HG03060 (cell line): Measurements from ENCODE around the gene CHI3L1.
"Not testable (repeated sequence)": the region's sequence is repeated elsewhere in the genome, so short reads cannot be mapped to it uniquely, and the experiment has no call there.

Experiments used
- ATAC-seq: cut with Tn5 transposase; IDR thresholded peaks from one replicate; pipeline ENCODE4 v1.9.1; 2021; ENCODE audit warnings: low read depth, moderate number of reproducible peaks; ENCODE audit not compliant: unreplicated experiment

CHI3L1 gene

GRCh38 chr1:203186446-203187303, at the start of gene CHI3L1:
Gene CHI3L1 (minus strand): TSS chr1:203186704. CDS start chr1:203186623, 81 bp downstream.
- ATAC-seq = no peak

DNA sequence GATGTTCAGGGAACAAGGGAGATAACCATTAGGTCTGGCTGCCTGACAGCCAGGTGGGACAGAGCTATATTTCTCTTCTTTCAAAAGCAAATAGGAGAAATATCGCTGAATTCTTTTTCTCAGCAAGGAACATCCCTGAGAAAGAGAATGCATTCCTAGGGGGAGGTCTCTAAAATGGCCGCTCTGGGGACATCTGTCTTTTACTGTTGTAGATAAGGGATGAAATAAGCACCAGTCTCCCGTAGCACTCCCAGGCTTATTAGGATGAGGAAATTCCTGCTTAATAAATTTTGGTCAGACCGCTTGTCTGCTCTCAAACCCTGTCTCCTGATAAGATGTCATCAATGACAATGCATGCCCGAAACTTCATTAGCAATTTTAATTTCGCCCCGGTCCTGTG, 48.4 kb upstream of the CHI3L1 start:
- not testable (repeated sequence) for ATAC-seq

DNA sequence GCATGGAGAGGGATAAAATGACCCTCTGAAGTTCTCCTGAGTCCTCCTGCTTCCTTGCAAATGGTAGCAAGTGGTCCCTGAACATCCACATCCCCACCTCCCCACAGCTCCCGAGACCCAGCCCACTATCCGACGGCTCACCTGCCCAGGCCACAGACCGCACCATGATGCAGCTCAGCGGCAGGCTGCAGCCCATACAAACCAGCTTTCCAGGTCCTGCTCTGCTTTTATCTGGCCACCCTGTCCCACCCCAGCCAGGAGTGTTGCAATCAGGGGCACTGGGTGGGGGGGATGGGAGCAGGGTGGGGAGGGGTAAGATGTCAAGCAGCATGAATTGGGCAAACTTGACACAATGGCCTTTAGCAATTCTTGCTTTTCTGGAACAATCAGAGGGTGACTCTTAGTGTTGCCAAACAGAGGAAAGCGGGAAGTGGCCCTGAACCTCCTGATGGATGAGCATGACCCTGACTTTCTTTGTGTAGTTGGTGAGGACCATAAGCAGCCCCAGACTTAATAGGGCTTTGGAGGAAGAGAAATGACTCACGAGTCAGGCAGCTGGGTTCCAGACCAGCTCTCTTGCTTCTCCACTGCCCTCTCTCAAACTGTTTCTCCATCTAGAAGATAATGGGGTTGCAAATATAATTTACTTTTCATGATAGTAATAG, 43.1 kb upstream of the CHI3L1 start, which contains the start of gene CHIT1:
TSS of gene CHIT1 (minus strand) at position 203 of the 665 bp plus-strand sequence. CDS start at position 166, 37 bp downstream.
- ATAC-seq = no peak

DNA sequence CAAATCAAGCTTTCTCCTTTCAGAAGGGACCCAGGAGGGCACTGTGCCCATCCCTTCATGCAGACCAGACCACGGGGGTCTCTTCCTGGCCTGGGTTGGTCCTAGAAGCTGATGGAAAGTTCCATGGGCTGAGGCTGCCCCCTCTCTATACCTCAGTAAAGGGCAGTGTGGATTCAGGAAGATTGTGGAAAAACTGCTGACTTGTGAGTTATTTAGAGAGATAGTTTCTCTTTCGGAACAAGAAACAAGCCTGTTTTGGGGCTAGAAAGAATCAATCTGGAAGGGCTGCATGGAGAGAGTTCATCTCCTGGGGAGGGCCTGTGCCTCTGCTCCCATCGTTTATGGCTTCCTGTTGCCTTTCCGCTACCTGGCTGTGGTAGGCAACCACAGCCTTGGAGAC, 42.2 kb upstream of the CHI3L1 start:
- no peak for ATAC-seq

DNA sequence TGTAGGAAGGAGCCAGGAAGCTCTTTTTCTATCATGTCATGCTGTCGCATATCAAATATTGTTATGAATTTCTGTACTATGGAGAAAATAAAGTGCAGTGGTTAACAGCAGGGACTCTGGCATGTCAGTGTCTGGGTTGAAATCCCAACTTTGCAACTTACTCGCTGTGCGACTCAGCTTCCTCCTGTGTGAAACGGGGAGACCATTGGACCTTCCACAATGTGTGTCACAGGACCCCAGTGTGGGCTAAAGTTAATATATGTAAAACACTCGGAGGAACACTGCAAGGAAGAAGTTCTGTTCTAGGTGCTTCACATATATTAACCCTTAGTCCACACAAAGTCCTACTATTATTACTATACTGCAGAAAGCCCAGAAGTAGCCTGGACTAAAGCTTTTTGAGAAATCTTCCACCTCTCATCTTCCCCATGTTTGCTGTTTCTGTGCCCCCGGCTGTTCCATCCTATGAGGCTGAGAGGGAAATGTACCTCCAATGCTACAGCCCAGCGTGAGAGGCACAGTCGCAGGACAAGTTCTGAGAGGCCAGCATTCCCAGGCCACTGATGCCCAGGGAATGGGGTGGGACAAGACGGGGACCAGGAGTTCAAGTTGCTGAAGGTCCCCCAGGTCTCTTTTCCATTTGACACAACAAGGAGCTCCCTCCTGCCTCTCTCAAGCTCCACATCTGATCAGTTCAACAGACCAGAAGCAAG, 41.0 kb upstream of the CHI3L1 start:
- ATAC-seq = no peak

DNA sequence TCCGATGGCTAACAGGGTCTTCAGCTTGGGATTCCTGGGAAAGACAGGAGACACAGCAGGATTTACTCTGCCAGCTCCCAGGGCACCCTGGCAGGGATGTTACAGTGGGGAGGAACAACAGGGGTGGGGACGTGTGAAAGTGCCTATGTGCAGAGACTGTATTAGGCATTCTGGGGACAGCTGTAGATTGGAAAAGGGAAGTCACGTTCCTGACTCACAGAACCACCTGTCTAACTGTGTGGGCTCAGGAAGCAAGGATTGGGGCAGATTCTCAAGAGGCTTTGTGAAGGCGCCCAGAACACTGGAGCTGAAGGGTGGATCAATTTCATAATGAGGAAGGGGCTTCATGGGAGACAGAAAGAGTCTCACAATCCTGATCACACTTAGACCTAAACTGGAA, 38.6 kb upstream of the CHI3L1 start:
- no peak for ATAC-seq

DNA sequence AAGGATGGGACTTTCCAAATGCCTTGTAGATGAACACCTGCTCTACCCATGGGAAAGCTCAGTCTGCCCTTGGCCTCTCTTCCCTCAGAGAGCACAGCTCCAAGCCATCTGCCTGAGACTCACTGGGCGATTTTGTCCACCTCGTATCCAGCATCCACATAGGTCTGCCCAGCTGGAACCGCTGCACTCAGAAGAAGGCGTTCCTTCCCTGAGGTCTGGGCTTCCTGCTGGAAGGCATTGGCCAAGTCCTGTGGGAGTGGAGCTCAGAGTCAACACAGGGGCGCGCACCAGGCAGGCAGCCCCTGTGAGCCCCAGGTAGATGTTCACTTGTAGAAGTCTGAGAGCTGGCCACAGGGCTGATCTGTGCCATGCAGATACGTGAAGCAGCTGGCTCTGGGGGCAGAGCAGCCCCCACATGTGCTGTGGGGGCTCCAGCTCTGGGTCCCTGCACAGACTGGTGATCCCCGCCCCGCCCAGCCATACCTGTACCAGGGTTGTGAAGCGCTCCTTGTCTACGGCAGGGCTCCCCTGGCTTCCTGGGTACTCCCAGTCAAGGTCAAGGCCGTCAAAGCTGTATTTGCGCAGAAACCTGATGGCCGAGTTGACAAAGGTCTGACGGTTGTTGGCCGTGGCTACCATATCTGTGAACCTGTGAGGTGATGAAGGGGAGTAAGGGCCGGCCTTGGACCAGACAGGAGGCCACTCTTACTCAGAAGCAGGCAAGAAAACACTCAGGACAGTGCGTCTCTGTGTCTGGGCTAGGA, 36.7 kb upstream of the CHI3L1 start:
- no peak for ATAC-seq

GRCh38 chr1:203219934-203220333, 33.4 kb upstream of the CHI3L1 start:
- no peak for ATAC-seq

DNA sequence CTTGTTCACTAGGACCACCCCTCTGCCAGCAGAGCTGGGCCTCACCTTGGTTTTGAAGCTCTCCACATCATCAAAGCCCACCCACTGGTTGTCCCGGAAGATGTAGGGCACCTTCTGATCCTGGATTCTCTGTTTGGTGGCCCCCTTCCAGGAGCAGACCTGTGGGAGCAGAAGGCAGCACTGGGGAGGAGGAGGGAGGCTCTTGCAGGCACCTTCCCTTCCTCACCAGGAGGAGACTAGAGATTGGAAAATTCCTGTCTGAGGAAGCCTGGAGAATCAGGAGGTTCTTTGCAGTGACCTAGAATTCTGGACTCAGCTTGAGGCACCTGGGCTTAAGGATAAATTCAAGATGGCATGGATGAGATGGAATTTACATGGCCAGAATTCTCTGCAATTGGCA, 32.7 kb upstream of the CHI3L1 start:
- ATAC-seq = no peak

- ATAC-seq = no peak
These were observed 31.2 kb upstream of the CHI3L1 start for GRCh38 chr1:203217668-203218067.

- no peak for ATAC-seq
These were observed 30.7 kb upstream of the CHI3L1 start for GRCh38 chr1:203217139-203217655.

- no peak for ATAC-seq
These were observed 30.0 kb upstream of the CHI3L1 start for GRCh38 chr1:203216274-203217138.

- no peak for ATAC-seq
These were observed 29.1 kb upstream of the CHI3L1 start for GRCh38 chr1:203215573-203215972.

DNA sequence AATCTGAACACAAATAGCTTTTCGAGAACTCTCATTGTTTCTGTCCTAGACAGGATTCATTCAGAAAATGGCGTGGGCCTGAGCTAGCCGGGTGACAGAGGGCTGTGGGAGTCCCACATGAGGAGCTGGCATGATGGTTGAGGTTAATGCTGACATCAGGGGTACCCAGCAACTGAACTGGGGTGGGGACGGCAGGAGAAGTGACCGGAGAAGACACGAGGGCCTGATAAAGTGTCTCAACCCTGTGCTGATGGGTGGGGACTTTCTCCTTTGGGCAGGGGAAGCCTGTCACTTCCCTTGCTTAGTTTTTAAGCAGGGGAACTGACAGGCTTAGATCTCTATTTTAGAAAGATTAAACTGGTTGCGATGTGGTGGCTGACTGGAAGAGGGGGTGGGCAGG, 28.4 kb upstream of the CHI3L1 start:
- ATAC-seq = no peak

DNA sequence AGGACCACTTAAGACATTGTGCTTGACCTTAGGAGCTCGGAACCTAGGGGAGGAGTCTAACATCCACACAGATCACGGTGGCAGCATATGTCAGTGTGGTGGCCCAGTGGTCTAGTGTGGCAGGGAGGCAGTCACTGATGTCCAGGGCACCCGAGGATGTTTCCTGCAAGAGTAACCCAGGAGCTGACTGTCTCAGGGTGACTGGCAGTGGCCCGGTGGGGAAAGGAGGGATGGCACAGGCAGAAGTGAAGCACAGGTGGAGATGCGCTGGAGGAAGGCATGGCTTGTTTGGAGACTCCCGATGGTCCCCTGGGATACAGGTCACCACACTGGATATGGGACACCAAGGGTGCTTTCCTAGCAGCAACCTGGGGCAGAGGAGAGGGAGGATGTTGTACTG, 26.6 kb upstream of the CHI3L1 start:
- ATAC-seq = no peak

DNA sequence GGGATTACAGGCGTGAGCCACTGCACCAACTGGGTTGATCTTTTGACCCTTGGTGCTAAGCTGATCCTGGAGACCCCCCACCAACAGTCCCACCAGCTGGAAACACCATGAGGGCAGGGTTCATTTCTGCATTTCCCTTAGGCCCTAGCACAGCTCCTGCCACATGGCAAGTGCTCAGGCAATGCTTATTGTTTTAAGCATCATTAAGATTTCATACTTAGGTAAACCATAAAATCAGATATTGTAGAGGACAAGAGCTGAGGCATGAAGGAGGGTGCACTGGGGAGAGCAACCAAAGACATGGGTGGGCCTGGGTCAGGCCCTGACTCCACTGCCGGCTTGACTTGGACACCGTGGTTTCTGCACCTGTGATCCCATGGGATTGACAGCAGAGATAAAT, 25.3 kb upstream of the CHI3L1 start:
- ATAC-seq = no peak

DNA sequence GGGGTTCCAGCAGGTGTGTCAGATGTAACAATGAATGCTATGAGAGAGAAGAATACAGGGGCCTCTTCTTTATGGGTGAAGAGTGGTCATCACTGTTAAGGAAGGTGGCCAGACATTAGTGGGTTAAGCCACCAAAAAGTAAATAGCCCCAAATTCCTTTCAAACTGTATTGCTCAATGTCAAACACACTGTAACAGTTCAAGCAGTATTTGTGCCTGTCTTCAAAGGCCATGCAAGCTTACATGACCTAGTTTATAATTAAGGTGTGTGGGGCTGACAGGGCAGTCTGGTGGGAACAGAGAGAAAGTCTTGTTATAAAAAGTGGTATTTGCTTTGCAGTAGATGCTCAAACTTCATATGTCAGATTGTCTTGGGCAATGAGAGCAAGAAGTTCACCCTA, 24.5 kb upstream of the CHI3L1 start:
- ATAC-seq = no peak

DNA sequence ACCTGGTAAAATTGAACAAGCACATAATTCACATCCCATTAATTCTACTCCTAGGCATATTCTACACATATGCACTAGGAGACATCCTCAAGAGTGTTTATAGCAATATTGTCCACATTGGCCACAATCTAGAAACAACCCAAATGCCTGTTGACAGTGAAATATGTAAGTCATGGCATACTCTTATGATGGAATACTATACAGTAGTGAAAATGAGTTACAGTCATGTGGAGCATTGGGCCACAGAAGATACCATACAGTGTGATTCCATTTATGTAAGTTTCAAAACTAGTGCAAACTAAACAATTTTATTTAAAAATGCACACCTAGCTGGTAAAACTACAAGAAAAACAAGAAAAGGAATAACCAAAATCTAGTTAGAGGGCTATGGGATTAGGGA, 23.8 kb upstream of the CHI3L1 start:
- no peak for ATAC-seq

GRCh38 chr1:203208181-203208580, 21.7 kb upstream of the CHI3L1 start:
- no peak for ATAC-seq
